GM23338 (cell line): Measurements from ENCODE around the gene GPR151. TPM values are rescaled to one million over a fixed set of nuclear protein-coding genes. Genes with fewer than 3 reads are reported as not detected.

ENCODE experiments used
- ATAC-seq: fragments of 200-7000 bp; cut with Tn5 transposase; 3 replicates; pipeline ENCODE4 v1.9.1; 2020
- DNase-seq: peaks from one replicate; pipeline ENCODE4 v3.0.0-alpha.2; 2015; ENCODE audit warnings: low spot score
- H2AFZ ChIP-seq: fragments of 200-600 bp; sonication (generic); 2 replicates; pipeline ENCODE4 v1.8.0; 2016; ENCODE audit warnings: antibody characterized with exemption, mild to moderate bottlenecking, moderate library complexity
- H3F3A ChIP-seq: fragments of 200-600 bp; sonication (generic); replicated peaks from 2 replicates; pipeline ENCODE4 v1.8.0; 2017; ENCODE audit warnings: antibody characterized with exemption, mixed run types, low read depth
- H3K27ac ChIP-seq: fragments of 200-600 bp; sonication (generic); 2 replicates; pipeline ENCODE4 v1.6.1; 2016; ENCODE audit warnings: low read depth
- H3K27me3 ChIP-seq: fragments of 200-600 bp; sonication (generic); 2 replicates; pipeline ENCODE4 v1.8.0; 2016; ENCODE audit warnings: mild to moderate bottlenecking, mixed run types, moderate library complexity; ENCODE audit not compliant: insufficient read depth
- H3K36me3 ChIP-seq: fragments of 200-600 bp; sonication (generic); 2 replicates; pipeline ENCODE4 v1.8.0; 2016; ENCODE audit warnings: mild to moderate bottlenecking; ENCODE audit not compliant: insufficient read depth
- H3K4me1 ChIP-seq: fragments of 200-600 bp; sonication (generic); 2 replicates; pipeline ENCODE4 v1.8.0; 2016; ENCODE audit warnings: mild to moderate bottlenecking, moderate library complexity; ENCODE audit not compliant: insufficient read depth
- H3K4me2 ChIP-seq: fragments of 200-600 bp; sonication (generic); 2 replicates; pipeline ENCODE4 v1.7.1; 2017; ENCODE audit warnings: mixed run types
- H3K4me3 ChIP-seq: fragments of 200-600 bp; sonication (generic); 2 replicates; pipeline ENCODE4 v1.6.1; 2016; ENCODE audit warnings: mixed run types
- H3K79me2 ChIP-seq: fragments of 200-600 bp; sonication (generic); replicated peaks from 2 replicates; pipeline ENCODE4 v1.8.0; 2017; ENCODE audit warnings: mild to moderate bottlenecking; ENCODE audit not compliant: insufficient read depth
- H3K9me2 ChIP-seq: fragments of 200-600 bp; sonication (generic); 2 replicates; pipeline ENCODE4 v1.8.0; 2017; ENCODE audit not compliant: insufficient read depth
- H4K20me1 ChIP-seq: fragments of 200-600 bp; sonication (generic); replicated peaks from 2 replicates; pipeline ENCODE4 v1.8.0; 2017; ENCODE audit warnings: mild to moderate bottlenecking; ENCODE audit not compliant: insufficient read depth
- H3K27ac Mint-ChIP-seq: 2 replicates; pipeline ENCODE4 v1.8.0; 2020; ENCODE audit warnings: inconsistent platforms, mild to moderate bottlenecking, moderate library complexity, mixed read lengths
- H3K27me3 Mint-ChIP-seq: 3 replicates; pipeline ENCODE4 v1.8.0; 2022; ENCODE audit warnings: low read depth, mild to moderate bottlenecking, moderate library complexity, mixed read lengths, inconsistent platforms; ENCODE audit not compliant: insufficient read depth, poor library complexity
- H3K36me3 Mint-ChIP-seq: 3 replicates; pipeline ENCODE4 v1.8.0; 2021; ENCODE audit warnings: low read depth, mild to moderate bottlenecking, inconsistent platforms, moderate library complexity, mixed read lengths
- H3K4me1 Mint-ChIP-seq: 3 replicates; pipeline ENCODE4 v1.8.0; 2020; ENCODE audit warnings: mild to moderate bottlenecking, inconsistent platforms, mixed read lengths
- H3K4me3 Mint-ChIP-seq: 3 replicates; pipeline ENCODE4 v1.8.0; 2021; ENCODE audit warnings: moderate library complexity, mild to moderate bottlenecking, inconsistent platforms, mixed read lengths
- H3K9me3 Mint-ChIP-seq: 3 replicates; pipeline ENCODE4 v1.8.0; 2020; ENCODE audit warnings: moderate library complexity, mild to moderate bottlenecking, inconsistent platforms, mixed read lengths
- CREB1 ChIP-seq: fragments of 250-450 bp; sonication (Bioruptor Pico); IDR thresholded peaks from 2 replicates; pipeline ENCODE4 v1.5.0; 2020; ENCODE audit warnings: low read depth, mild to moderate bottlenecking, moderate library complexity
- CTCF ChIP-seq, 2 experiments: fragments of 200-600 bp in 1 of 2; sonication (generic) in 1 of 2; conservative IDR thresholded peaks; 2 replicates each; pipeline versions ENCODE4 v1.5.1 to v1.6.1; 2016 to 2017; ENCODE audit warnings: antibody characterized with exemption in 2 of 2, low read depth in 2 of 2, mild to moderate bottlenecking in 2 of 2, moderate library complexity in 1 of 2
- EZH2 ChIP-seq: fragments of 200-600 bp; sonication (generic); IDR thresholded peaks from one replicate; pipeline ENCODE4 v1.8.0; 2017; ENCODE audit warnings: antibody characterized with exemption, mild to moderate bottlenecking, low read depth; ENCODE audit not compliant: unreplicated experiment
- EZH2phosphoT487 ChIP-seq: fragments of 200-600 bp; sonication (generic); IDR thresholded peaks from one replicate; pipeline ENCODE4 v1.8.1; 2018; ENCODE audit warnings: antibody characterized with exemption; ENCODE audit not compliant: unreplicated experiment
- JUNB ChIP-seq: IDR thresholded peaks from one replicate; pipeline ENCODE4 v1.6.1; 2016; ENCODE audit warnings: antibody characterized with exemption; ENCODE audit not compliant: unreplicated experiment
- POLR2AphosphoS5 ChIP-seq: IDR thresholded peaks from 2 replicates; pipeline ENCODE4 v1.6.1; 2016; ENCODE audit warnings: antibody characterized with exemption, low read depth
- REST ChIP-seq: IDR thresholded peaks from one replicate; pipeline ENCODE4 v1.6.1; 2018; ENCODE audit warnings: antibody characterized with exemption; ENCODE audit not compliant: unreplicated experiment
- ZNF331 ChIP-seq: fragments of 250-450 bp; sonication (Bioruptor Pico); IDR thresholded peaks from 2 replicates; pipeline ENCODE4 v1.5.0; 2020; ENCODE audit warnings: low read depth, mild to moderate bottlenecking, moderate library complexity
- ZNF462 ChIP-seq: fragments of 250-450 bp; sonication (Bioruptor Pico); IDR thresholded peaks from 2 replicates; pipeline ENCODE4 v1.5.0; 2020; ENCODE audit warnings: mild to moderate bottlenecking, moderate library complexity
- polyA plus RNA-seq: library from polyadenylated mRNA; unstranded; fragments of >200 nt; fragmentation: Nextera tagmentation; extraction: Ambion mirVana; gene quantifications from 2 replicates; pipeline ENCODE4 v1.2.1, GENCODE V29; 2016
- total RNA-seq: library from RNA; depleted of rRNA; stranded (reverse); fragments of >200 nt; shearing (Covaris generic); gene quantifications from 2 replicates; pipeline ENCODE4 v1.2.3, GENCODE V29; 2014

The GPR151 gene
- total and polyA plus RNA-seq, 2 experiments from 2014 or later = not detected

GRCh38 chr5:146548781-146549449, 32.9 kb upstream of the GPR151 start:
- no peaks in the 10 kb centered on the region for H3K36me3 ChIP-seq
- no peaks in the 10 kb centered on the region for H3K4me1 ChIP-seq
- 0 out of 3 replicates have a peak, but pooled peaks cover 2% of the 10 kb centered on the region for H3K4me1 Mint-ChIP-seq
- DNase-seq (no peak), ATAC-seq (no peak)
- TF ChIP-seq CREB1 = no peak
- no peak for TF ChIP-seq CTCF (conservative IDR thresholded peaks at IDR 0.05; ENCODE audit: low read depth in 2 of 2)
- no peak for TF ChIP-seq EZH2phosphoT487
- no peak for TF ChIP-seq ZNF331 (CRISPR knock-in tag)
- no peak for TF ChIP-seq REST
- TF ChIP-seq POLR2AphosphoS5 = no peak
- no peak for TF ChIP-seq EZH2
- TF ChIP-seq ZNF462 = no peak
- no peak for TF ChIP-seq JUNB
- H3K27me3 Mint-ChIP-seq = no peaks in the 10 kb centered on the region
- no peaks in the 10 kb centered on the region for H3K9me3 Mint-ChIP-seq
- no peak overlapping the region for H3K27ac Mint-ChIP-seq
- no peak overlapping the region for H3K27ac ChIP-seq
- H3K4me3 Mint-ChIP-seq = no peak overlapping the region
- no peaks in the 10 kb centered on the region for H3K27me3 ChIP-seq
- no peak overlapping the region for H3K4me2 ChIP-seq
- H4K20me1 ChIP-seq = no peaks in the 10 kb centered on the region
- no peak overlapping the region for H2AFZ ChIP-seq
- H3K9me2 ChIP-seq = no peaks in the 10 kb centered on the region
- H3K4me3 ChIP-seq = no peak overlapping the region
- no peaks in the 10 kb centered on the region for H3K36me3 Mint-ChIP-seq
- H3F3A ChIP-seq = no peaks in the 10 kb centered on the region
- H3K79me2 ChIP-seq = no peaks in the 10 kb centered on the region
